A549 (cell line): ENCODE results near the gene TMPRSS4. TPM values are rescaled to one million over a fixed set of nuclear protein-coding genes. Genes with fewer than 3 reads are reported as not detected.

Experiments
- ATAC-seq, 2 experiments: fragments of 200-7000 bp in 1 of 2; fragments of >200 bp in 1 of 2; cut with Nextera tagmentation in 1 of 2; cut with Tn5 transposase in 1 of 2; 3 replicates each; pipeline versions ENCODE4 v1.8.0 to v1.9.1; 2018 to 2020; ENCODE audit warnings: mild to moderate bottlenecking in 1 of 2, moderate library complexity in 1 of 2
- CTCF ChIA-PET: fragments of 300-600 bp; sonication (Branson Sonifier 250); formaldehyde crosslinking; extraction: SDS; loops from one replicate; lab custom pipeline; 2021; ENCODE audit warnings: antibody characterized with exemption, inconsistent platforms; lab: Yijun Ruan, JAX
- POLR2A ChIA-PET: fragments of 350-600 bp; formaldehyde crosslinking; extraction: SDS; loops from one replicate; lab custom pipeline; 2021; ENCODE audit warnings: antibody characterized with exemption, inconsistent platforms; lab: Yijun Ruan, JAX
- DNase-seq, 2 experiments: peaks; one replicate each; pipeline versions ENCODE4 v3.0.0 to v3.0.0-alpha.2; 2011 to 2016; ENCODE audit warnings: low read depth in 1 of 2, low spot score in 1 of 2
- FAIRE-seq: peaks from 2 replicates; lab custom pipeline; 2011; peaks lifted over from hg19 to GRCh38; lab: Jason Lieb, UNC
- H3K27ac ChIP-seq, 2 experiments: fragments of >200 bp; sonication (Bioruptor Twin); formaldehyde crosslinking; 3 replicates each; pipeline ENCODE4 v1.5.1; 2016 to 2017
- H3K4me1 ChIP-seq: fragments of >200 bp; sonication (Bioruptor Twin); formaldehyde crosslinking; 3 replicates; pipeline ENCODE4 v1.6.1; 2016
- H3K4me2 ChIP-seq: fragments of >200 bp; sonication (Bioruptor Twin); formaldehyde crosslinking; 3 replicates; pipeline ENCODE4 v1.6.1; 2016
- H3K4me3 ChIP-seq: fragments of >200 bp; sonication (Bioruptor Twin); formaldehyde crosslinking; 3 replicates; pipeline ENCODE4 v1.5.1; 2016
- H3K9me3 ChIP-seq: fragments of >200 bp; sonication (Bioruptor Twin); formaldehyde crosslinking; 3 replicates; pipeline ENCODE4 v1.6.1; 2016
- BHLHE40 ChIP-seq: IDR thresholded peaks from 2 replicates; pipeline ENCODE4 v1.6.1; 2012; ENCODE audit warnings: low read depth, low read length, inconsistent platforms
- CBX8 ChIP-seq: fragments of 200-600 bp; sonication (generic); IDR thresholded peaks from 2 replicates; pipeline ENCODE4 v1.6.1; 2016
- CHD4 ChIP-seq: fragments of 200-600 bp; sonication (generic); IDR thresholded peaks from 2 replicates; pipeline ENCODE4 v1.6.1; 2016; ENCODE audit warnings: antibody characterized with exemption, mild to moderate bottlenecking, borderline replicate concordance
- FOXS1 ChIP-seq: fragments of 250-450 bp; sonication (Bioruptor Pico); IDR thresholded peaks from 2 replicates; pipeline ENCODE4 v1.5.0; 2020; ENCODE audit warnings: mild to moderate bottlenecking, moderate library complexity
- HDAC2 ChIP-seq: fragments of 200-600 bp; sonication (generic); IDR thresholded peaks from 2 replicates; pipeline ENCODE4 v1.6.1; 2016
- HOXA7 ChIP-seq: fragments of 250-450 bp; sonication (Bioruptor Pico); IDR thresholded peaks from 2 replicates; pipeline ENCODE4 v1.5.0; 2020; ENCODE audit warnings: mild to moderate bottlenecking, moderate library complexity
- HOXB5 ChIP-seq: fragments of 250-450 bp; sonication (Bioruptor Pico); IDR thresholded peaks from 2 replicates; pipeline ENCODE4 v1.5.0; 2020; ENCODE audit warnings: mild to moderate bottlenecking, moderate library complexity
- JUN ChIP-seq, 2 experiments: fragments of >200 bp; sonication (Bioruptor Twin); formaldehyde crosslinking; IDR thresholded peaks; 2 replicates in 1 of 2; 3 replicates in 1 of 2; pipeline ENCODE4 v1.6.1; 2016 to 2017
- JUNB ChIP-seq: fragments of >200 bp; sonication (Bioruptor Twin); formaldehyde crosslinking; IDR thresholded peaks from 2 replicates; pipeline ENCODE4 v1.6.1; 2016
- KDM5A ChIP-seq: fragments of 200-600 bp; sonication (generic); IDR thresholded peaks from 2 replicates; pipeline ENCODE4 v1.6.1; 2016; ENCODE audit warnings: antibody characterized with exemption, mild to moderate bottlenecking
- MAZ ChIP-seq: fragments of 150-350 bp; IDR thresholded peaks from 2 replicates; pipeline ENCODE4 v1.6.1; 2014; ENCODE audit warnings: antibody characterized with exemption, low read depth, low read length, borderline replicate concordance
- MYC ChIP-seq: IDR thresholded peaks from 2 replicates; pipeline ENCODE4 v1.6.1; 2012; ENCODE audit warnings: mild to moderate bottlenecking, inconsistent platforms, low read length, improper control_type of control experiment, borderline replicate concordance
- NFE2L2 ChIP-seq: fragments of 150-350 bp; conservative IDR thresholded peaks from 2 replicates; pipeline ENCODE4 v1.6.1; 2014; ENCODE audit warnings: low read length
- NPAS2 ChIP-seq: fragments of 250-450 bp; sonication (Bioruptor Pico); IDR thresholded peaks from 2 replicates; pipeline ENCODE4 v1.8.0; 2022; ENCODE audit warnings: mild to moderate bottlenecking, moderate library complexity, borderline replicate concordance
- NR3C1 ChIP-seq: fragments of >200 bp; sonication (Bioruptor Twin); formaldehyde crosslinking; IDR thresholded peaks from 3 replicates; pipeline ENCODE4 v1.6.1; 2017
- PBX3 ChIP-seq: IDR thresholded peaks from 2 replicates; pipeline ENCODE4 v1.6.1; 2012
- POLR2AphosphoS2 ChIP-seq: conservative IDR thresholded peaks from 2 replicates; pipeline ENCODE4 v1.6.1; 2012; ENCODE audit warnings: low read length, improper control_type of control experiment, inconsistent platforms
- RAD21 ChIP-seq, 2 experiments: fragments of >200 bp in 1 of 2; sonication (Bioruptor Twin) in 1 of 2; formaldehyde crosslinking in 1 of 2; IDR thresholded peaks in 1 of 2; conservative IDR thresholded peaks in 1 of 2; 2 replicates in 1 of 2; 3 replicates in 1 of 2; pipeline ENCODE4 v1.6.1; 2012 to 2018; ENCODE audit warnings: inconsistent platforms in 1 of 2
- RARB ChIP-seq: fragments of 250-450 bp; sonication (Bioruptor Pico); IDR thresholded peaks from 2 replicates; pipeline ENCODE4 v1.8.0; 2021; ENCODE audit warnings: mild to moderate bottlenecking, moderate library complexity
- RCOR1 ChIP-seq: fragments of 150-350 bp; IDR thresholded peaks from 2 replicates; pipeline ENCODE4 v1.6.1; 2014; ENCODE audit warnings: antibody characterized with exemption, low read length, low read depth
- SMC3 ChIP-seq: fragments of >200 bp; sonication (Bioruptor Twin); formaldehyde crosslinking; IDR thresholded peaks from 3 replicates; pipeline ENCODE4 v1.6.1; 2018; ENCODE audit warnings: inconsistent platforms
- TP53 ChIP-seq: fragments of 250-450 bp; sonication (Bioruptor Pico); IDR thresholded peaks from 2 replicates; pipeline ENCODE4 v1.5.0; 2021; ENCODE audit warnings: mild to moderate bottlenecking, moderate library complexity
- ZNF302 ChIP-seq: fragments of 250-450 bp; sonication (Bioruptor Pico); IDR thresholded peaks from 2 replicates; pipeline ENCODE4 v1.9.0; 2021; ENCODE audit warnings: inconsistent platforms, mild to moderate bottlenecking, moderate library complexity
- WGBS: methylation state at CpG from one replicate; pipeline ENCODE4 v1.1.6; 2017; ENCODE audit errors: missing lambda C conversion rate; 5-methylcytosine and 5-hydroxymethylcytosine counted together
- polyA plus RNA-seq, 4 experiments: library from polyadenylated mRNA; depleted of rRNA in 3 of 4; stranded (reverse); fragments of >200 nt; fragmentation: RNase III in 1 of 4; extraction: RNeasy Plus Mini Kit Qiagen cat#74134 plus additional on column Dnase treatment in 1 of 4; gene quantifications; 2 replicates in 3 of 4; 3 replicates in 1 of 4; pipeline ENCODE4 v1.2.3, GENCODE V29; 2011 to 2017
- TF ChIP-seq, protein P1 (sequence below): fragments of 150-350 bp; IDR thresholded peaks from 2 replicates; pipeline ENCODE4 v1.6.1; 2014; ENCODE audit warnings: low read depth, mild to moderate bottlenecking, low read length
- TF ChIP-seq, protein P2 (sequence below): IDR thresholded peaks from 2 replicates; pipeline ENCODE4 v1.6.1; 2012; ENCODE audit warnings: low read depth, borderline replicate concordance
- TF ChIP-seq, protein P3 (sequence below): IDR thresholded peaks from 2 replicates; pipeline ENCODE4 v1.6.1; 2012

Gene TMPRSS4
- polyA plus RNA-seq, 2 of the 4 experiments (the other 2 are of a cell fraction): not detected

DNA sequence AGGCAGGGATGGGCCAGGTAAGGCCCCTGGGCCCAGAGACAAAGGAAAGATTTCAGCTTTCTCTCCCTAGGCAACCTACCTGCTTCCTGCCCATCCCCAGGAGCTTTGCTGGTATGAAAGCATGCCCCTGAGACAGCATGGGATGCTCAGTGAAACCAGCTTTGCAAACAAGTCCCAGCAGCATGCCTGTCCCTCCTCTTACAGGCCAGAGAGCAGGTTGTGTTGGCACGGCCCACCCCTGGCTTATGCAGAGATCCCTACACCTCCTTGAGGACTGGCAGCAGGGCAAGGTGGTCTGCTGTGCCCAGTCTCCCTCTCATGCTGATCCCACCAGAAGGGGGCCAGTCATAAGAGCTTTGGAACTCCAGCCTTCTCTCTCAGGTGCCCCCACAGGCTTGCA lies 72.6 kb downstream of the TMPRSS4 start:
- no peak for ATAC-seq
- POLR2A ChIA-PET: no interaction called here
- DNase-seq: no peak
- Histone ChIP-seq H3K4me3 (no peak overlapping the region), H3K4me1 (no peaks in the 10 kb centered on the region; the same call in 2 of the 3 replicates), H3K27ac (no peak overlapping the region), H3K4me2 (no peak overlapping the region), H3K9me3 (no peaks in the 10 kb centered on the region)
- no CpG with 5 or more reads among the region's 1 CpG for WGBS
- no peak for TF ChIP-seq KDM5A
- TF ChIP-seq HDAC2: no peak
- TF ChIP-seq SMC3: no peak
- no peak for TF ChIP-seq MYC
- no peak for TF ChIP-seq TP53 (CRISPR knock-in tag)
- no peak for TF ChIP-seq JUNB
- TF ChIP-seq JUN (IDR thresholded peaks at IDR 0.05): no peak
- no peak for TF ChIP-seq ZNF302 (CRISPR knock-in tag)
- TF ChIP-seq CBX8: no peak
- FAIRE-seq: no peak
- CTCF ChIA-PET: interaction anchor here (0.8 to 14.9 kb wide), 4 partner anchors 19 to 142 kb away, joined by 3 to 165 read pairs (median 4); no protein-coding TSS in a partner anchor

- 44% methylated on average over 5 of the region's 5 CpGs for WGBS
- POLR2A ChIA-PET: no interaction called here
- no peak overlapping the region for H3K27ac ChIP-seq
- DNase-seq (no peak), ATAC-seq (no peak), FAIRE-seq (no peak)
- H3K4me1 ChIP-seq: no peaks in the 10 kb centered on the region; the same call in 2 of the 3 replicates
- no peak overlapping the region for H3K4me2 ChIP-seq
- CTCF ChIA-PET: interaction anchor here (2.4 to 14.9 kb wide), 2 partner anchors 17 to 19 kb away, joined by 13 to 165 read pairs; no protein-coding TSS in a partner anchor
- no peaks in the 10 kb centered on the region for H3K9me3 ChIP-seq
- TF ChIP-seq RAD21 (conservative IDR thresholded peaks at IDR 0.05 in 1 of 2, IDR thresholded peaks at IDR 0.05 in 1 of 2): no peak
- TF ChIP-seq, protein P1, sequence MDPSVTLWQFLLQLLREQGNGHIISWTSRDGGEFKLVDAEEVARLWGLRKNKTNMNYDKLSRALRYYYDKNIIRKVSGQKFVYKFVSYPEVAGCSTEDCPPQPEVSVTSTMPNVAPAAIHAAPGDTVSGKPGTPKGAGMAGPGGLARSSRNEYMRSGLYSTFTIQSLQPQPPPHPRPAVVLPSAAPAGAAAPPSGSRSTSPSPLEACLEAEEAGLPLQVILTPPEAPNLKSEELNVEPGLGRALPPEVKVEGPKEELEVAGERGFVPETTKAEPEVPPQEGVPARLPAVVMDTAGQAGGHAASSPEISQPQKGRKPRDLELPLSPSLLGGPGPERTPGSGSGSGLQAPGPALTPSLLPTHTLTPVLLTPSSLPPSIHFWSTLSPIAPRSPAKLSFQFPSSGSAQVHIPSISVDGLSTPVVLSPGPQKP: no peak
- TF ChIP-seq NFE2L2: no peak
- TF ChIP-seq FOXS1 (CRISPR knock-in tag): no peak
- no peak for TF ChIP-seq ZNF302 (CRISPR knock-in tag)
- TF ChIP-seq CHD4: no peak
- TF ChIP-seq RCOR1: no peak
- TF ChIP-seq HOXB5 (CRISPR knock-in tag): no peak
- TF ChIP-seq, protein P2, sequence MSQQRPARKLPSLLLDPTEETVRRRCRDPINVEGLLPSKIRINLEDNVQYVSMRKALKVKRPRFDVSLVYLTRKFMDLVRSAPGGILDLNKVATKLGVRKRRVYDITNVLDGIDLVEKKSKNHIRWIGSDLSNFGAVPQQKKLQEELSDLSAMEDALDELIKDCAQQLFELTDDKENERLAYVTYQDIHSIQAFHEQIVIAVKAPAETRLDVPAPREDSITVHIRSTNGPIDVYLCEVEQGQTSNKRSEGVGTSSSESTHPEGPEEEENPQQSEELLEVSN: no peak
- no peak for TF ChIP-seq RARB (CRISPR knock-in tag)
- TF ChIP-seq, protein P3, sequence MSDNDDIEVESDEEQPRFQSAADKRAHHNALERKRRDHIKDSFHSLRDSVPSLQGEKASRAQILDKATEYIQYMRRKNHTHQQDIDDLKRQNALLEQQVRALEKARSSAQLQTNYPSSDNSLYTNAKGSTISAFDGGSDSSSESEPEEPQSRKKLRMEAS: no peak
- no peak for TF ChIP-seq NPAS2 (CRISPR knock-in tag)
- TF ChIP-seq BHLHE40: no peak
- TF ChIP-seq HOXA7 (CRISPR knock-in tag): no peak
- TF ChIP-seq, all 56 proteins: peak for 0
- no peak overlapping the region for H3K4me3 ChIP-seq
Measured at GRCh38 chr11:118151431-118151830, 74.6 kb downstream of the TMPRSS4 start.

DNA sequence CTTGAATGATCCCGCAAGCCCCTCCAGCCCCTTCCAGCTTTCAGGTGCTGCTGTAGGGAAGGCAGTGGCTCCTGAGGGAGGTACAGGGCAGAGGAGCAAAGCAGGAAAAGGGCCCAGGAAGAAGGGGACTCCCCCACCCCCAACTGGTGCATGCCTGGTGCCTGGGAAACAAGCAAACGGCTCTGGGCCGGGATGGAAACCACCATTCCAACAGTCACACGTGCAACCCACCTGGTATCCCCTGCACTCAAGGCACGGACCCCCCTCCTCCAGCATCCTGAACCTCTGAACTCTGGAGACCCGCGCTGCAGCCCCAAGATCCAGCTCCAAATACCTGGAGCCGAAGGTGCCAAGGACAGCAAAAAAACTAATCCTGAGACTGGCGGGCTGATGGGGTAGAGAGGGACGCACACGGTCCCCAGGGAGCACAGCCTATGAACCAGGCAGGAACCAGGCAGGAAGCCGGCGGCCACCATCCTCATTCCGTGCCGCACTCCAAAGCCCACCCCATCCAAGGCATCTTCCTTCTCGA lies 75.2 kb downstream of the TMPRSS4 start:
- no peaks in the 10 kb centered on the region; the same call in 2 of the 3 replicates for H3K4me1 ChIP-seq
- 80% methylated on average over 10 of the region's 16 CpGs for WGBS
- H3K27ac ChIP-seq: peak overlapping the region in 1 of 2 experiments; percentile 87; a peak in 3 of 6 replicates
- peak overlapping the region; percentile 96 for H3K4me2 ChIP-seq
- no peak for TF ChIP-seq POLR2AphosphoS2
- no peak for TF ChIP-seq MAZ
- TF ChIP-seq NR3C1: no peak
- no peak for TF ChIP-seq HOXB5 (CRISPR knock-in tag)
- TF ChIP-seq PBX3: no peak
- TF ChIP-seq RCOR1: no peak
- H3K9me3 ChIP-seq: no peaks in the 10 kb centered on the region
- no peak for ATAC-seq
- FAIRE-seq: no peak
- DNase-seq: no peak
- H3K4me3 ChIP-seq: no peak overlapping the region; the same call in 2 of the 3 replicates
- POLR2A ChIA-PET: no interaction called here
- CTCF ChIA-PET: interaction anchor here (2.4 kb wide), 1 partner anchor 19 kb away, joined by 13 read pairs; no protein-coding TSS in a partner anchor
